Measurements from ENCODE around the gene PTPRD. TPM values are rescaled to one million over a fixed set of nuclear protein-coding genes. Genes with fewer than 3 reads are reported as not detected.

PTPRD gene
- total RNA-seq, 1 experiment from 2014 or later: 32.5 TPM

DNA sequence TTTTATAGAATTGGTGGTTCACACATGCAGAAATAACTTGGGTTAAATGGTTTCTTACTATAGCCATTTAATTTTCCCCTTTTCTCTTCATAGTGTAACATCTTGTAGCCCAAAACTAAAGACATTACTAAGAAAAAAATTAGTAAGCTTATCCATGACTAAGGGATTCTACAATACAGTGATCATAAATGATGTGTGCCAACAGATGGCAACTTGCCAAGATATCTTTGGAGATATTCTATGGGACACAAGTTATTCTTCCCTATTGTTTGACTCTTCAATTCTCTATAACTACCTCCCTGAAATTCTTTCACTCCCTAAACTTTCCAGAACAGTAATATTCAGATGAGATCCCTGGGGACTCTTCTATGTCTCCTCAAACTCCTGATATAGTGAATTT is 580.6 kb downstream of the PTPRD start:
- H4K5ac ChIP-seq (ENCODE audit: insufficient read length, low read depth, low read length): no peak overlapping the region
- H3K14ac ChIP-seq (ENCODE audit: insufficient read depth, low read length): no peak overlapping the region
- peaks cover 3 to 20% (median 12%) of the 10 kb centered on the region in 3 experiments; a peak in 6 of 7 replicates for H3K36me3 Mint-ChIP-seq (ENCODE audit: insufficient read depth in 1 of 3, low read depth in 3 of 3)
- no peak overlapping the region for H2BK120ac ChIP-seq (ENCODE audit: low read depth, low read length, poor library complexity, severe bottlenecking)
- no peak overlapping the region for H2BK12ac ChIP-seq (ENCODE audit: insufficient read length, low read depth, low read length)
- H3K23ac ChIP-seq (ENCODE audit: insufficient read length, low read depth, low read length): no peak overlapping the region
- H3K56ac ChIP-seq (ENCODE audit: insufficient read length, low read depth, low read length): no peak overlapping the region
- H3K27ac Mint-ChIP-seq: no peak overlapping the region
- H3K4me3 Mint-ChIP-seq: no peak overlapping the region
- no peaks in the 10 kb centered on the region for H3K79me1 ChIP-seq (ENCODE audit: insufficient read depth, low read depth, low read length, poor library complexity, severe bottlenecking)
- DNase-seq: no peak
- no peak overlapping the region for H2BK20ac ChIP-seq (ENCODE audit: low read depth, low read length, poor library complexity, severe bottlenecking)
- H3K4me1 Mint-ChIP-seq: peaks cover 0 to 2% of the 10 kb centered on the region in 2 experiments; a peak in 1 of 4 replicates
- no peak overlapping the region for H3K4me2 ChIP-seq (ENCODE audit: insufficient read depth, insufficient read length, low read length)
- H3T11ph ChIP-seq (ENCODE audit: low read length): no peak overlapping the region
- no peak overlapping the region for H3K18ac ChIP-seq (ENCODE audit: insufficient read length, low read depth, low read length)
- no peaks in the 10 kb centered on the region for H3K4me1 ChIP-seq (ENCODE audit: insufficient read depth, low read length)
- H3K23me2 ChIP-seq (ENCODE audit: insufficient read length, low read depth, low read length, poor library complexity, severe bottlenecking): no peaks in the 10 kb centered on the region
- H2BK5ac ChIP-seq (ENCODE audit: insufficient read length, low read length): no peak overlapping the region
- no peak overlapping the region for H2AFZ ChIP-seq (ENCODE audit: low read length)
- no peak overlapping the region for H3K9ac ChIP-seq (ENCODE audit: extremely low read depth, insufficient read length, low read length)
- H3K4ac ChIP-seq (ENCODE audit: low read depth, low read length): no peak overlapping the region
- no peaks in the 10 kb centered on the region for H3K79me2 ChIP-seq (ENCODE audit: insufficient read depth, low read length)
- H4K20me1 ChIP-seq (ENCODE audit: control insufficient read depth, insufficient read depth, insufficient read length): no peaks in the 10 kb centered on the region
- no peak overlapping the region for H4K8ac ChIP-seq (replicated peaks; ENCODE audit: insufficient read length, low read depth, low read length)
- no peaks in the 10 kb centered on the region for H3K9me3 ChIP-seq (ENCODE audit: control insufficient read depth, low read depth, low read length)
- no peak overlapping the region for H2AK5ac ChIP-seq (ENCODE audit: insufficient read length, low read length)
- no peak overlapping the region for H4K91ac ChIP-seq (ENCODE audit: insufficient read length, low read depth, low read length)
- H2BK15ac ChIP-seq (ENCODE audit: low read depth, low read length): no peak overlapping the region
- no peak overlapping the region for H3K27ac ChIP-seq (ENCODE audit: insufficient read length, low read depth, low read length)
- TF ChIP-seq, protein P1, sequence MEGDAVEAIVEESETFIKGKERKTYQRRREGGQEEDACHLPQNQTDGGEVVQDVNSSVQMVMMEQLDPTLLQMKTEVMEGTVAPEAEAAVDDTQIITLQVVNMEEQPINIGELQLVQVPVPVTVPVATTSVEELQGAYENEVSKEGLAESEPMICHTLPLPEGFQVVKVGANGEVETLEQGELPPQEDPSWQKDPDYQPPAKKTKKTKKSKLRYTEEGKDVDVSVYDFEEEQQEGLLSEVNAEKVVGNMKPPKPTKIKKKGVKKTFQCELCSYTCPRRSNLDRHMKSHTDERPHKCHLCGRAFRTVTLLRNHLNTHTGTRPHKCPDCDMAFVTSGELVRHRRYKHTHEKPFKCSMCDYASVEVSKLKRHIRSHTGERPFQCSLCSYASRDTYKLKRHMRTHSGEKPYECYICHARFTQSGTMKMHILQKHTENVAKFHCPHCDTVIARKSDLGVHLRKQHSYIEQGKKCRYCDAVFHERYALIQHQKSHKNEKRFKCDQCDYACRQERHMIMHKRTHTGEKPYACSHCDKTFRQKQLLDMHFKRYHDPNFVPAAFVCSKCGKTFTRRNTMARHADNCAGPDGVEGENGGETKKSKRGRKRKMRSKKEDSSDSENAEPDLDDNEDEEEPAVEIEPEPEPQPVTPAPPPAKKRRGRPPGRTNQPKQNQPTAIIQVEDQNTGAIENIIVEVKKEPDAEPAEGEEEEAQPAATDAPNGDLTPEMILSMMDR (conservative IDR thresholded peaks at IDR 0.05): no peak
- H3K9me3 Mint-ChIP-seq: peaks cover 7 to 12% of the 10 kb centered on the region in 2 experiments
- H3K27me3 ChIP-seq (ENCODE audit: insufficient read depth, low read length): no peaks in the 10 kb centered on the region
- H3K27me3 Mint-ChIP-seq (ENCODE audit: low read depth): no peaks in the 10 kb centered on the region

All from H9 (cell line).